ENCODE results near the gene HBP1. TPM values are rescaled to one million over a fixed set of nuclear protein-coding genes. Genes with fewer than 3 reads are reported as not detected.

The HBP1 gene
- total and polyA plus RNA-seq, 2 of the 13 experiments (the other 11 are each of a cell fraction or from before 2014, with no cell fraction given) = 22.9 to 44.1 TPM

DNA sequence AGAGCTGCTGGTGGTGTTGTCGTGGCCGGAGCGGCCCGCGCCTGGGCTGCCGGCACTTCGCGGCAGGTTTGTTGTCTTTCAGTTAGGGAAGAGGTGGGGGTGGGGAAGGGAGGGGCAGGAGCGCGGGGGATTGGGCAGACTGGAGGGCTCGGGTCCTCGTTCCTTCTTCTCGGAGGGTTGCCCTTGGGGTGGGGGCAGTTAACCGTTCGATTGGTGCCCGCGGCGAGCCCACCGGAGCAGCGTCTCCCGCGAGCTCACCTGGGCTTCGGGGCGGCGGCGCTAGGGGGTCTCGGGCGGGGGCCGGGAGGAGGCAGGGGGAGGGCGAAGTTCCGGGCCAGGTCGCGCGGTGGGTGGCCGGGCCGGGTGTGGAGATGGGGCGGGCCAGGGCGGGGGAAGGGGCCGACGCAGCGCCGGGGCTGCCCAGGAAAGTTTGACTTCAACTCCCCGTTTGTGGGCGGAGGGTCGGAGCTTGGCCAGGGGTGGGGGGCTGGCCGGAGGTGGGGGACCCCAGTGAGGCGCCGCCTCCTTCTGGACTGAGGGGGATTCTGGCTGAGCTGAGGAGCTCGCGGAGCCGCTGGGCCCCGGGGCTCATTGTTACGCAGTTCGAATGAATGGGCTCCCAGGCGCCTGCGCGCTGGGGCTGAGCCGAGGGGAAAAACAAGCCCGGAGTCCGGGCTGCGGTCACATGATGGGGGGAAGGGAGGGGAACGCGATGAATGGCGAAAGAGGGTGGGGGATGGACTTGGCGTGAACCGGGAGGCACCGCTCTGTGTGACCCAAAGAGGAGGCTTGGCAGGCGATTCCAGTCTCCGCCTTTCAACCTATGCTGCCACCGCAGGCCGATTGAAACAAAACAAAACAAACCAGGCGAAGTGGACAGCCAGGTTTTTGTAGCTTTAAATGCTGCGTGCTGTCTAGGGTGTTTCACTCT, 582 bp downstream of the HBP1 start (continued):
- TF ChIP-seq TBX2 (CRISPR knock-in tag; IDR thresholded peaks at IDR 0.05; ENCODE audit: borderline replicate concordance) (peak; percentile 72; the same call in 1 of the 2 replicates), ONECUT2 (CRISPR knock-in tag; IDR thresholded peaks at IDR 0.05) (0 out of 2 replicates have a peak, but pooled peaks have one; percentile 42), TP53 (CRISPR knock-in tag; conservative IDR thresholded peaks at IDR 0.05) (no peak), ZNF768 (CRISPR knock-in tag; IDR thresholded peaks at IDR 0.05) (peak; percentile 65; the same call in 1 of the 2 replicates)
- TF ChIP-seq, protein P1, sequence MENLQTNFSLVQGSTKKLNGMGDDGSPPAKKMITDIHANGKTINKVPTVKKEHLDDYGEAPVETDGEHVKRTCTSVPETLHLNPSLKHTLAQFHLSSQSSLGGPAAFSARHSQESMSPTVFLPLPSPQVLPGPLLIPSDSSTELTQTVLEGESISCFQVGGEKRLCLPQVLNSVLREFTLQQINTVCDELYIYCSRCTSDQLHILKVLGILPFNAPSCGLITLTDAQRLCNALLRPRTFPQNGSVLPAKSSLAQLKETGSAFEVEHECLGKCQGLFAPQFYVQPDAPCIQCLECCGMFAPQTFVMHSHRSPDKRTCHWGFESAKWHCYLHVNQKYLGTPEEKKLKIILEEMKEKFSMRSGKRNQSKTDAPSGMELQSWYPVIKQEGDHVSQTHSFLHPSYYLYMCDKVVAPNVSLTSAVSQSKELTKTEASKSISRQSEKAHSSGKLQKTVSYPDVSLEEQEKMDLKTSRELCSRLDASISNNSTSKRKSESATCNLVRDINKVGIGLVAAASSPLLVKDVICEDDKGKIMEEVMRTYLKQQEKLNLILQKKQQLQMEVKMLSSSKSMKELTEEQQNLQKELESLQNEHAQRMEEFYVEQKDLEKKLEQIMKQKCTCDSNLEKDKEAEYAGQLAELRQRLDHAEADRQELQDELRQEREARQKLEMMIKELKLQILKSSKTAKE (CRISPR knock-in tag; IDR thresholded peaks at IDR 0.05; ENCODE audit: borderline replicate concordance) = no peak; the same call in 1 of the 2 replicates

DNA sequence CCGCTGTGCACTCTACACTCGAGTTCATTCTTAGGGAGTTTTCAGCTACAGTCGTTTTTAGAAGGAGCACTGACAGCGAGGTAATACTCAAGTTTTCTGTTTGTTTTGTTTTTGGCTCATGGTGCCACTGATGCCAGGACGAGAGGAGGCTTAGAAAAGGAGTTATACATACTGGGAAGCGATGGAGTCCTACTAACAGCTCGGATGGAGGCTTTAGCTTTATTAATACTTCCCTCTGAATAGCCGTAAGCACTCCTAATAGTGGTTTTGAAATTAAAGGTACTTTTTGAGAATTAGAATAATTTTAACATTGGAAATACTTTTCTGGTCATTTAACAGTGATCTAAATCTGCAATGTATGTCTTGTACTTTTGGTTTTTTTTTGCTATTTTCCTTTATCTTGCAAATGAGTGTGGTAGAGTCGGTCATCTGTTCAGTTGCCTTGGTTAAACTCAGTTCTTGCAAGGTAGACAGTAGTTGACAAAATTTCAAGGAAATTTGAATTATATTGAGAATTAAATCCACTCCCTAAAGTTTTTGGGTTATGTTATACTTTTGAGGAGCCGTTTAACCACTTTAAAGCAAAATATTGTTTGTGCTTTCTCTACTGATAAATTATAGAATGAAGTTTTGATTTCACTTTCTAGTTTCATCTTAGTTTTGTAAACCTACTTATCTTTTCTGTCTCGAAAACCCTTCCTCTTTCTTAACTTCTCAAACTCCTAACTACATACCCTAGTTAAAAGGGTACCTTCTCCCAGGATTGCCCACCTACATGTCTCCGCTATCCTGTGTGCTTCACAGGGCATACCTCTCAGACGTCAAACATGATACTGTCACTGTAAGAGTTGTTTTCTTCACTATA, 1.5 kb downstream of the HBP1 start:
- Histone ChIP-seq H3K36me3 (replicated peaks in 1 of 2; ENCODE audit: control insufficient read depth in 1 of 2, insufficient read depth in 2 of 2, low read length in 2 of 2) (0 out of 5 replicates have a peak, but pooled peaks cover 0 to 7% of the 10 kb centered on the region in 2 experiments), H4K20me1 (ENCODE audit: insufficient read depth, low read length) (peaks cover 53% of the 10 kb centered on the region), H2AFZ (ENCODE audit: low read length) (no peak overlapping the region), H3K4me3 (replicated peaks in 1 of 3; ENCODE audit: insufficient read depth in 1 of 3, low read depth in 2 of 3, low read length in 3 of 3) (peak overlapping the region; percentile 97 to 100 (median 98)), H3K9me3 (ENCODE audit: low read length) (no peaks in the 10 kb centered on the region), H3K27ac (ENCODE audit: extremely low read length, insufficient read depth, low read length) (peak overlapping the region; percentile 93), H3K9ac (ENCODE audit: insufficient read depth, low read depth, low read length) (peak overlapping the region; percentile 89), H3K4me2 (ENCODE audit: low read depth, low read length) (peak overlapping the region; percentile 86), H3K79me2 (ENCODE audit: insufficient read depth, low read length) (peaks cover 53% of the 10 kb centered on the region), H3K27me3 (ENCODE audit: control insufficient read depth in 1 of 2, insufficient read depth in 2 of 2, low read length in 2 of 2) (no peaks in the 10 kb centered on the region; a peak in 1 of 5 replicates), H3K4me1 (ENCODE audit: insufficient read depth, low read length) (peaks cover 7% of the 10 kb centered on the region)
- in situ Hi-C loops (cut with HindIII; ENCODE audit: extremely low pct_ligation_motif_present, low pct_unique_long_range_greater_than_20kb) = no loop called here
- ChIA-PET POLR2A (interaction anchor here (0.5 to 3.6 kb wide), 5 partner anchors 11 to 1058 kb away, joined by 4 to 28 read pairs (median 15); partner anchors contain the start of genes CBLL1 and SYPL1), CTCF (ENCODE audit: low intra/inter-chr PET ratio, low total read pairs) (no interaction called here)
- intact Hi-C loops (cut with micrococcal nuclease; ENCODE audit: unreplicated experiment) = no loop called here
- DNase-seq (ENCODE audit: low spot score) (no peak), ATAC-seq (no peak), FAIRE-seq (no peak)
- WGBS (ENCODE audit: low lambda C conversion rate) = 14% methylated on average over 13 of the region's 13 CpGs
- BruUV-seq (replicated peaks) = TSS peak; percentile 65
- TF ChIP-seq, protein P2, sequence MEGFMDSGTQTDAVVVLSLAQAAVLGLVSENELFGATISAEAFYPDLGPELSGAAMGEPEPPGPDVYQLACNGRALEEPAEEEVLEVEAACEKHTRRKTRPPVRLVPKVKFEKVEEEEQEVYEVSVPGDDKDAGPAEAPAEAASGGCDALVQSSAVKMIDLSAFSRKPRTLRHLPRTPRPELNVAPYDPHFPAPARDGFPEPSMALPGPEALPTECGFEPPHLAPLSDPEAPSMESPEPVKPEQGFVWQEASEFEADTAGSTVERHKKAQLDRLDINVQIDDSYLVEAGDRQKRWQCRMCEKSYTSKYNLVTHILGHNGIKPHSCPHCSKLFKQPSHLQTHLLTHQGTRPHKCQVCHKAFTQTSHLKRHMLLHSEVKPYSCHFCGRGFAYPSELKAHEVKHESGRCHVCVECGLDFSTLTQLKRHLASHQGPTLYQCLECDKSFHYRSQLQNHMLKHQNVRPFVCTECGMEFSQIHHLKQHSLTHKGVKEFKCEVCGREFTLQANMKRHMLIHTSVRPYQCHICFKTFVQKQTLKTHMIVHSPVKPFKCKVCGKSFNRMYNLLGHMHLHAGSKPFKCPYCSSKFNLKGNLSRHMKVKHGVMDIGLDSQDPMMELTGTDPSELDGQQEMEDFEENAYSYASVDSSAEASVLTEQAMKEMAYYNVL (CRISPR knock-in tag; IDR thresholded peaks at IDR 0.05; ENCODE audit: borderline replicate concordance) = no peak; the same call in 1 of the 2 replicates
- TF ChIP-seq ZNF256 (CRISPR knock-in tag; conservative IDR thresholded peaks at IDR 0.05) = 0 out of 2 replicates have a peak, but pooled peaks have one; percentile 1
- TF ChIP-seq, protein P3, sequence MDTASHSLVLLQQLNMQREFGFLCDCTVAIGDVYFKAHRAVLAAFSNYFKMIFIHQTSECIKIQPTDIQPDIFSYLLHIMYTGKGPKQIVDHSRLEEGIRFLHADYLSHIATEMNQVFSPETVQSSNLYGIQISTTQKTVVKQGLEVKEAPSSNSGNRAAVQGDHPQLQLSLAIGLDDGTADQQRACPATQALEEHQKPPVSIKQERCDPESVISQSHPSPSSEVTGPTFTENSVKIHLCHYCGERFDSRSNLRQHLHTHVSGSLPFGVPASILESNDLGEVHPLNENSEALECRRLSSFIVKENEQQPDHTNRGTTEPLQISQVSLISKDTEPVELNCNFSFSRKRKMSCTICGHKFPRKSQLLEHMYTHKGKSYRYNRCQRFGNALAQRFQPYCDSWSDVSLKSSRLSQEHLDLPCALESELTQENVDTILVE (CRISPR knock-in tag; IDR thresholded peaks at IDR 0.05) = 0 out of 2 replicates have a peak, but pooled peaks have one; percentile 14
- 0 out of 2 replicates have a peak, but pooled peaks have one; percentile 1 for TF ChIP-seq NFKB2 (CRISPR knock-in tag; IDR thresholded peaks at IDR 0.05; ENCODE audit: borderline replicate concordance)
- no peak for TF ChIP-seq CREB1 (IDR thresholded peaks at IDR 0.05)
- peak; percentile 50; the same call in 1 of the 2 replicates for TF ChIP-seq CREB1 (CRISPR knock-in tag; IDR thresholded peaks at IDR 0.05)

All from HepG2 (cell line).